Suprapubic skin (tissue), 4 donors: ENCODE data around the gene ERBB3. TPM values are rescaled to one million over a fixed set of nuclear protein-coding genes. Genes with fewer than 3 reads are reported as not detected.

ENCODE experiments used
- DNase-seq, 2 donors: peaks; one replicate each; pipeline ENCODE4 v3.0.0-alpha.2; 2019; ENCODE audit warnings: low spot score in 2 of 2
- H3K27ac ChIP-seq: fragments of 200-600 bp; sonication (generic); one replicate; pipeline ENCODE4 v1.5.1; 2019
- H3K27me3 ChIP-seq: fragments of 200-600 bp; sonication (generic); one replicate; pipeline ENCODE4 v1.5.1; 2019
- H3K36me3 ChIP-seq: fragments of 200-600 bp; sonication (generic); one replicate; pipeline ENCODE4 v1.5.1; 2019
- H3K4me1 ChIP-seq: fragments of 200-600 bp; sonication (generic); one replicate; pipeline ENCODE4 v1.5.1; 2019
- H3K4me3 ChIP-seq: fragments of 200-600 bp; sonication (generic); one replicate; pipeline ENCODE4 v1.5.1; 2019; ENCODE audit warnings: mild to moderate bottlenecking
- H3K9me3 ChIP-seq: fragments of 200-600 bp; sonication (generic); one replicate; pipeline ENCODE4 v1.5.1; 2019
- EP300 ChIP-seq: sonication (generic); formaldehyde crosslinking; IDR thresholded peaks from one replicate; pipeline ENCODE4 v1.6.1; 2017; ENCODE audit warnings: antibody characterized with exemption
- POLR2A ChIP-seq, 2 donors: fragments of 450-650 bp; IDR thresholded peaks; one replicate each; pipeline ENCODE4 v1.6.1; 2017; ENCODE audit warnings: antibody characterized with exemption in 2 of 2, mild to moderate bottlenecking in 2 of 2, moderate library complexity in 2 of 2
- POLR2AphosphoS5 ChIP-seq, 3 donors: sonication (generic); formaldehyde crosslinking; IDR thresholded peaks; one replicate each; pipeline ENCODE4 v1.6.1; 2017; ENCODE audit warnings: antibody characterized with exemption in 3 of 3
- WGBS: methylation state at CpG from one replicate; pipeline ENCODE4 v1.1.5; 2018; 5-methylcytosine and 5-hydroxymethylcytosine counted together
- total RNA-seq, 4 donors: library from RNA; depleted of rRNA; stranded (reverse); fragments of >200 nt; gene quantifications; one replicate each; pipeline ENCODE4 v1.1.0, GENCODE V29; 2016
- TF ChIP-seq, protein P1 (sequence below), 2 donors: fragments of 200-600 bp in 1 of 2; fragments of 450-650 bp in 1 of 2; sonication (generic) in 1 of 2; IDR thresholded peaks; one replicate each; pipeline ENCODE4 v1.5.1; 2016 to 2019; ENCODE audit warnings: antibody characterized with exemption in 2 of 2, mild to moderate bottlenecking in 1 of 2, moderate library complexity in 1 of 2

ERBB3 gene
- total RNA-seq, 4 donors from 2014 or later = 147 to 226 (median 181) TPM

DNA sequence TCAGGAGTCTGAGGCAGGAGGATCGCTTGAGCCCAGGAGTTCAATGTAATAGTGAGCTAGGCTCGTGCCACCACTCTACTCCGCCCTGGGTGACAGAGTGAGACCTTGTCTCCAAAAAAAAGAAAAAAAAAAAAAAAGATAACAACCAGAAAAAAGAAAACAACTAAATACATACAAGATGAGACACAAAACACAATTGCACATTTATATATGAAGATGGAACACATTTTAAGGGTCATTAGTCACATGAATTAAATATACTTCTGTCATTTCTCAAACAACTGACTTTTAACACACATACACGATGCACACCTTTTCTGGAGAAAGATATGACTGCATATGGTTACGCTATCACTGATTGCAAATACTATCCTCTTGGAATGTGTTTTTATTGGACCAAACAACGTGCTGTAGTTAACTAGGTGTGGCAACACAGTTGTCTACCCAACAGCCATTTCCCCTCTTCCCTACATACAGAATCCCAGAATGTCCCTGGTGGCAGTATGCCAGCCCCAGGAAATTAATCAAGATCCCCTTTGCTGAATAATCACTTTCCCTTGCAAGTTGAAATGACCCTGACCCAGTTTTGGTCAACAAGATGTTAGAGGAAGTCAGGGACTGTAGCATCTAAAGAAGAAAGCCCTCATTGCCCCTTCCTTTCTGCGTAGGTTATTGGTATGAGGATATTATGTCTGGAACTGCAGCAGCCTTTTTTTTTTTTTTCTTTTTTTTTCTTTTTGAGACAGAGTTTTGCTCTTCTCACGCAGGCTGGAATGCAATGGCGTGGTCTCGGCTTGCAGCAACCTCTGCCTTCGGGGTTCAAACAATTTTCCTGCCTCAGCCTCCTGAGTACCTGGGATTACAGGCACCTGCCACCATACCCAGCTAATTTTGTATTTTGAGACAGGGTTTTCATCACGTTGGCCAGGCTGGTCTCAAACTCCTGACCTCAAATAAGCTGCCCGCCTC lies 66.8 kb downstream of the ERBB3 start:
- no peak overlapping the region for H3K27ac ChIP-seq

DNA sequence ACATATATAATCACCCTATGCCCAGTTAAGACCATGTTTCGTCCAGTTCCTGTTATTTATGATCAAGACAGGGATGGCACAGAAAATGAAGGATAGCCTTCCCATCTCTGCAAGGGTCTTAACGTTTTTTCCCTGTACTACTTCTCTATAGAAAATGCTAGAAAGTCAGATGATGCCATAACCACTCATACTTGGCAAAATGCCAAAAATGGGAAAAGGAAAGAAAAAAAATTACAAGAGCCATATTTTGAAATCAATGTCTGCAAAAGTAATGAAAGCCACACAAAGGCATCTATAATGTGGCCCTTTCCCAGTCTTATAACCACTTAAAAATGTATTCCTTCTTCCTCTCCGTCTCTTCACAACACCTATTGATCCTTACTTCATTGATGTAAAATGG lies 70.6 kb downstream of the ERBB3 start:
- peaks cover 36% of the 10 kb centered on the region for H3K4me1 ChIP-seq
- 63% methylated on average over 3 of the region's 3 CpGs for WGBS
- TF ChIP-seq, protein P1, sequence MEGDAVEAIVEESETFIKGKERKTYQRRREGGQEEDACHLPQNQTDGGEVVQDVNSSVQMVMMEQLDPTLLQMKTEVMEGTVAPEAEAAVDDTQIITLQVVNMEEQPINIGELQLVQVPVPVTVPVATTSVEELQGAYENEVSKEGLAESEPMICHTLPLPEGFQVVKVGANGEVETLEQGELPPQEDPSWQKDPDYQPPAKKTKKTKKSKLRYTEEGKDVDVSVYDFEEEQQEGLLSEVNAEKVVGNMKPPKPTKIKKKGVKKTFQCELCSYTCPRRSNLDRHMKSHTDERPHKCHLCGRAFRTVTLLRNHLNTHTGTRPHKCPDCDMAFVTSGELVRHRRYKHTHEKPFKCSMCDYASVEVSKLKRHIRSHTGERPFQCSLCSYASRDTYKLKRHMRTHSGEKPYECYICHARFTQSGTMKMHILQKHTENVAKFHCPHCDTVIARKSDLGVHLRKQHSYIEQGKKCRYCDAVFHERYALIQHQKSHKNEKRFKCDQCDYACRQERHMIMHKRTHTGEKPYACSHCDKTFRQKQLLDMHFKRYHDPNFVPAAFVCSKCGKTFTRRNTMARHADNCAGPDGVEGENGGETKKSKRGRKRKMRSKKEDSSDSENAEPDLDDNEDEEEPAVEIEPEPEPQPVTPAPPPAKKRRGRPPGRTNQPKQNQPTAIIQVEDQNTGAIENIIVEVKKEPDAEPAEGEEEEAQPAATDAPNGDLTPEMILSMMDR (IDR thresholded peaks at IDR 0.05) = no peak
- TF ChIP-seq EP300 (no peak), POLR2AphosphoS5 (IDR thresholded peaks at IDR 0.05) (no peak), POLR2A (IDR thresholded peaks at IDR 0.05) (no peak)
- no peaks in the 10 kb centered on the region for H3K27me3 ChIP-seq
- no peaks in the 10 kb centered on the region for H3K9me3 ChIP-seq
- H3K4me3 ChIP-seq = no peak overlapping the region
- H3K27ac ChIP-seq = no peak overlapping the region
- no peak for DNase-seq
- H3K36me3 ChIP-seq = no peaks in the 10 kb centered on the region

More for the DNA sequence above, 66.8 kb downstream of the ERBB3 start:
- no peak overlapping the region for H3K4me3 ChIP-seq
- peaks cover 34% of the 10 kb centered on the region for H3K36me3 ChIP-seq
- TF ChIP-seq EP300 (no peak), POLR2A (IDR thresholded peaks at IDR 0.05) (no peak), POLR2AphosphoS5 (IDR thresholded peaks at IDR 0.05) (no peak)
- TF ChIP-seq, protein P1 (IDR thresholded peaks at IDR 0.05) = no peak
- 55% methylated on average over 13 of the region's 13 CpGs for WGBS
- H3K9me3 ChIP-seq = no peaks in the 10 kb centered on the region
- peaks cover 24% of the 10 kb centered on the region for H3K4me1 ChIP-seq
- H3K27me3 ChIP-seq = no peaks in the 10 kb centered on the region
- no peak for DNase-seq

DNA sequence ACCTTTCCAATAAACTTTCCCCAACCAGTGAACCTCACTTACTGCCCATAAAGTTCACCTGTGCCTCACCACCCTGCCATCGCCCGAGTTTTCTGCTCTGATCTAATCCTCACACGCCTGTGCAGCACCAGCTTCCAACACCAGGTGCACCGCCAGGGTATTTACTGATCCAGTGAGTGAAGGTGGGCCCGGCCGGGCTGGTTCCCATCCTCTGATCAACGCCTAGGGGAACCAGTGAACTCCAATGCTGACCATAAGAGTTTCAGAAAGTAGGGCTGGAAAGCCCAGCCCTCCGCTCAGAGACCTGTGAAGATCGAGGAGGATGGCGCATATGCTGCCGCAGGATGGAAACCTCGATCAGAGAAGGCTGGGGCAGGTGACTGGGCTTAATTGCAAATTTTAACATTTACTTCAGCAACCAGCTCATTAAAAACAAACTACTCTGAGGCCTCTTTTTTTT lies 71.7 kb downstream of the ERBB3 start:
- DNase-seq = no peak
- TF ChIP-seq, protein P1 (IDR thresholded peaks at IDR 0.05) = peak; percentile 38 to 55
- no peak for TF ChIP-seq EP300
- WGBS = 8% methylated on average over 12 of the region's 12 CpGs
- Histone ChIP-seq H3K36me3 (no peaks in the 10 kb centered on the region), H3K9me3 (no peaks in the 10 kb centered on the region), H3K27ac (peak overlapping the region; percentile 95), H3K4me1 (peaks cover 35% of the 10 kb centered on the region), H3K4me3 (peak overlapping the region; percentile 62), H3K27me3 (no peaks in the 10 kb centered on the region)

GRCh38 chr12:56152132-56152755 lies 72.3 kb downstream of the ERBB3 start, which contains the start of gene MYL6B:
Gene MYL6B (plus strand): TSS chr12:56152587. CDS start chr12:56153919, 1,332 bp downstream.
- H3K4me1 ChIP-seq = peaks cover 34% of the 10 kb centered on the region
- H3K36me3 ChIP-seq = no peaks in the 10 kb centered on the region
- peak within 1 kb of the TSS; percentile 62 for H3K4me3 ChIP-seq
- H3K9me3 ChIP-seq = no peaks in the 10 kb centered on the region
- 0% methylated on average over 10 of the region's 37 CpGs for WGBS
- H3K27me3 ChIP-seq = no peaks in the 10 kb centered on the region
- DNase-seq = peak; percentile 97 to 98
- TF ChIP-seq POLR2AphosphoS5 (IDR thresholded peaks at IDR 0.05) (peak in 2 of 3 donors; percentile 88 to 89), POLR2A (IDR thresholded peaks at IDR 0.05) (peak in 1 of 2 donors; percentile 41), EP300 (no peak)
- TF ChIP-seq, protein P1 (IDR thresholded peaks at IDR 0.05) = no peak
- H3K27ac ChIP-seq = peak within 1 kb of the TSS; percentile 95

Other genes with a start within 250 kb of the ERBB3 start
- 10 to 100 TPM in 1 of 4 donors, 1 to 10 TPM in 3; 4.2 to 10.5 (median 5.5) TPM for gene MMP19, start 237.2 kb upstream of the ERBB3 start, total RNA-seq
- 10 to 100 TPM; 32.0 to 41.8 (median 37.4) TPM for gene PYM1, start 152.3 kb upstream of the ERBB3 start, total RNA-seq
- 100 to 1,000 TPM; 185 to 556 (median 198) TPM for gene DGKA, start 149.0 kb upstream of the ERBB3 start, total RNA-seq
- 100 to 1,000 TPM in 1 of 4 donors, 10 to 100 TPM in 3; 54.4 to 188 (median 71.7) TPM for gene PMEL, start 114.1 kb upstream of the ERBB3 start, total RNA-seq
- 10 to 100 TPM; 18.4 to 33.2 (median 28.6) TPM for gene CDK2, start 113.3 kb upstream of the ERBB3 start, total RNA-seq
- gene RAB5B, start 106.1 kb upstream of the ERBB3 start, total RNA-seq = 100 to 1,000 TPM in 3 of 4 donors, 10 to 100 TPM in 1; 97.1 to 143 (median 114) TPM
- gene SUOX, start 82.9 kb upstream of the ERBB3 start, total RNA-seq = 10 to 100 TPM; 18.7 to 25.6 (median 22.9) TPM
- gene IKZF4, start 59.1 kb upstream of the ERBB3 start, total RNA-seq = 10 to 100 TPM in 1 of 4 donors, 1 to 10 TPM in 3; 3.2 to 10.5 (median 3.8) TPM
- 1,000 to 10,000 TPM in 2 of 4 donors, 100 to 1,000 TPM in 2; 600 to 3,046 (median 910) TPM for gene RPS26, start 38.2 kb upstream of the ERBB3 start, total RNA-seq
- gene PA2G4, start 24.4 kb downstream of the ERBB3 start, total RNA-seq = 100 to 1,000 TPM; 103 to 153 (median 117) TPM
- gene RPL41, start 36.5 kb downstream of the ERBB3 start, total RNA-seq = 1,000 to 10,000 TPM; 2,523 to 6,346 (median 5,689) TPM
- gene ZC3H10, start 38.1 kb downstream of the ERBB3 start, total RNA-seq = 1 to 10 TPM; 2.1 to 5.6 (median 3.4) TPM
- gene ESYT1, start 48.1 kb downstream of the ERBB3 start, total RNA-seq = 100 to 1,000 TPM in 2 of 4 donors, 10 to 100 TPM in 2; 73.1 to 128 (median 103) TPM
- gene MYL6B, start 72.4 kb downstream of the ERBB3 start, total RNA-seq = 10 to 100 TPM; 28.3 to 37.4 (median 28.5) TPM
- gene MYL6, start 78.2 kb downstream of the ERBB3 start, total RNA-seq = 1,000 to 10,000 TPM in 1 of 4 donors, 100 to 1,000 TPM in 3; 773 to 1,142 (median 915) TPM
- gene SMARCC2, start 109.3 kb downstream of the ERBB3 start, total RNA-seq = 100 to 1,000 TPM in 2 of 4 donors, 10 to 100 TPM in 2; 53.6 to 137 (median 85.9) TPM
- 10 to 100 TPM; 28.4 to 60.6 (median 35.8) TPM for gene RNF41, start 141.8 kb downstream of the ERBB3 start, total RNA-seq
- gene NABP2, start 144.2 kb downstream of the ERBB3 start, total RNA-seq = 10 to 100 TPM; 13.3 to 23.7 (median 20.1) TPM
- 1 to 10 TPM in 2 of 4 donors, not detected in 2; 1.3 to 2.4 TPM for gene SLC39A5, start 149.9 kb downstream of the ERBB3 start, total RNA-seq
- gene ANKRD52, start 178.2 kb downstream of the ERBB3 start, total RNA-seq = 10 to 100 TPM; 20.3 to 33.6 (median 24.6) TPM
- 10 to 100 TPM in 1 of 4 donors, 1 to 10 TPM in 3; 3.4 to 17.0 (median 7.6) TPM for gene COQ10A, start 186.8 kb downstream of the ERBB3 start, total RNA-seq
- gene CS, start 220.2 kb downstream of the ERBB3 start, total RNA-seq = 100 to 1,000 TPM; 176 to 218 (median 179) TPM
- gene CNPY2, start 235.8 kb downstream of the ERBB3 start, total RNA-seq = 10 to 100 TPM; 36.4 to 51.4 (median 42.4) TPM